ENCODE results near the gene STX18.

The STX18 gene

GRCh38 chr4:4374388-4375098 is 167.3 kb downstream of the STX18 start:
- no peak for DNase-seq
